IPS-20b (cell line): ENCODE measurements around the gene TAOK1.

Source experiments
- H3K27ac ChIP-seq: one replicate; pipeline ENCODE4 v1.5.1; 2013; ENCODE audit warnings: low read length
- H3K27me3 ChIP-seq: 2 replicates; pipeline ENCODE4 v1.6.1; 2013; ENCODE audit warnings: mild to moderate bottlenecking, low read length, inconsistent platforms; ENCODE audit not compliant: insufficient read depth
- H3K36me3 ChIP-seq: 2 replicates; pipeline ENCODE4 v1.6.1; 2013; ENCODE audit warnings: low read depth, mild to moderate bottlenecking, inconsistent platforms, low read length, moderate library complexity; ENCODE audit not compliant: insufficient read depth
- H3K4me1 ChIP-seq: 2 replicates; pipeline ENCODE4 v1.6.1; 2013; ENCODE audit warnings: mild to moderate bottlenecking, control low read depth, inconsistent platforms, low read length, moderate library complexity; ENCODE audit not compliant: insufficient read depth
- H3K4me3 ChIP-seq: 2 replicates; pipeline ENCODE4 v1.5.1; 2013; ENCODE audit warnings: mild to moderate bottlenecking, low read length, inconsistent platforms
- H3K9ac ChIP-seq: 2 replicates; pipeline ENCODE4 v1.6.1; 2013; ENCODE audit warnings: low read depth, mild to moderate bottlenecking, inconsistent platforms, low read length, moderate library complexity
- H3K9me3 ChIP-seq: 2 replicates; pipeline ENCODE4 v1.6.1; 2013; ENCODE audit warnings: mild to moderate bottlenecking, low read depth, low read length, inconsistent platforms; ENCODE audit not compliant: insufficient read depth

TAOK1 gene

DNA sequence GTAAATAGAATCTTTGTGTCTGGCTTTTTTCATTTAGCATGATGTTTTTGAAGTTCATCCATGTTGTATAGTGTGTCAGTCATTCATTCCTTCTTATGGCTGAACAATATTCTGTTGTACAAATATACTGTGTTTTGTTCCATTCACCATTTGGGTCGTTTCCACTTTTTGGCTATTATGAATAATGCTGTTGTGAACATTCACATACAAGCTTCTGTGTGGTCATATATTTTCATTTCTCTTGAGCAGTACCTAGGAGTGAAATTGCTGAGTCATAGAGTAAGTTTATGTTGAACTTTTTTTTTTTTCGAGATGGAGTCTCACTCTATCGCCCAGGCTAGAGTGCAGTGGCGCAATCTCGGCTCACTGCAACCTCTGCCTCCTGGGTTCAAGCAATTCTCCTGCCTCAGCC, 32.3 kb upstream of the TAOK1 start:
- no peaks in the 10 kb centered on the region for H3K4me1 ChIP-seq
- H3K4me3 ChIP-seq = no peak overlapping the region
- no peak overlapping the region for H3K27ac ChIP-seq
- H3K9me3 ChIP-seq = no peaks in the 10 kb centered on the region
- H3K27me3 ChIP-seq = no peaks in the 10 kb centered on the region
- no peak overlapping the region for H3K9ac ChIP-seq
- no peaks in the 10 kb centered on the region for H3K36me3 ChIP-seq

DNA sequence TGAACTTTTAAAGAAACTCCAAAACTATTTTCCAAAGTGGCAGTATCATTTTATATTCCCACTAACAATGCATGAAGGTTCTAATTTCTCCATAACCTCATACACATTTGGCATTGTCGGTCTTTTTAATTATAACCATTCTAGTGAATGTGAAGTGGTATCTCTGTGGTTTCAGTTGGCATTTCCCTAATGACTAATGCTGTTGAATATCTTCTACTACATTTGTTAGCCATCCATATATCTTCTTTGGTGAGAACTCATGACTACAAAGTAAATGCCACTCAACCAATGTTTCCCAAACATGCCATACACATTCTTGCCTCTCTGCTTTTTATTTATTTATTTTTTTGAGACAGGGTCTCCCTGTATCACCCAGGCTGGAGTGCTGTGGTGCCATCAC, 31.7 kb upstream of the TAOK1 start:
- H3K27ac ChIP-seq = no peak overlapping the region
- no peaks in the 10 kb centered on the region for H3K36me3 ChIP-seq
- no peak overlapping the region for H3K9ac ChIP-seq
- no peaks in the 10 kb centered on the region for H3K27me3 ChIP-seq
- H3K4me1 ChIP-seq = no peaks in the 10 kb centered on the region
- no peak overlapping the region for H3K4me3 ChIP-seq
- H3K9me3 ChIP-seq = no peaks in the 10 kb centered on the region

DNA sequence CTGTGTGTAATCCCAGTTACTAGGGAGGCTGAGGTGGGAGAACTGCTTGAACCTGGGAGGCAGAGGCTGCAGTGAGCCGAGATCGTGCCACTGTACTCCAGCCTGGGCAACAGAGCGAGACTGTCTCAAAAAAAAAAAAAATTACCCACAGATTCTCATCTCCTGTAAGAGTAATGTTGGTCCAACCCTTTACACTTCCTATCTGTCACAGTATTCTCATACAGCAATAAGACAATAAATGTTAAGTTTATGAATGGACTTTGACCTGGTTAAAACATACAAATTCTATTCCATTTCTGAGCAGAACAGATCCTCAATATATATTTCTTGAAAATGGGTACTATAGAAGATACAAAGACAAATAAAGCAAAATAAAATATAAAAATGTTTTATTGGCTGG, 30.4 kb upstream of the TAOK1 start:
- Histone ChIP-seq H3K9me3 (no peaks in the 10 kb centered on the region), H3K4me3 (no peak overlapping the region), H3K4me1 (no peaks in the 10 kb centered on the region), H3K27me3 (no peaks in the 10 kb centered on the region), H3K9ac (no peak overlapping the region), H3K27ac (no peak overlapping the region), H3K36me3 (no peaks in the 10 kb centered on the region)

DNA sequence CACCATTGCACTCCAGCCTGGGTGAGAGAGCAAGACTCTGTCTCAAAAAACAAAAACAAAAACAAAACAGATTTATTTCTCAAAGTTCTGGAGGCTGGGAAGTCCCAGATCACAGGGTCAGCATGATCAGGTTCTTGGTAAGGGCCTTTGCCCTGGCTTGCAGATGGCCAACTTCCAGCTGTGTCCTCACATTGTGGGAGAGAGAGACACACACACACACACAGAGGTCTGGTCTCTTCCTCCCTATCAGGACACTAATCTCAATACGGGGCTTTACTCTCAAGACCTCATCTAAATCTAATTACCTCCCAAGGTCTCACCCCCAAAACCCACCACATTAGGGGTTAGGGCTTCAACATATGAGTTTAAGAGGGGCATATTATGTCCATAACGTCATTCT, 26.4 kb upstream of the TAOK1 start:
- no peaks in the 10 kb centered on the region for H3K36me3 ChIP-seq
- H3K27ac ChIP-seq = no peak overlapping the region
- no peaks in the 10 kb centered on the region for H3K9me3 ChIP-seq
- H3K4me1 ChIP-seq = 0 out of 2 replicates have a peak, but pooled peaks cover 4% of the 10 kb centered on the region
- no peaks in the 10 kb centered on the region for H3K27me3 ChIP-seq
- no peak overlapping the region for H3K9ac ChIP-seq
- no peak overlapping the region for H3K4me3 ChIP-seq

DNA sequence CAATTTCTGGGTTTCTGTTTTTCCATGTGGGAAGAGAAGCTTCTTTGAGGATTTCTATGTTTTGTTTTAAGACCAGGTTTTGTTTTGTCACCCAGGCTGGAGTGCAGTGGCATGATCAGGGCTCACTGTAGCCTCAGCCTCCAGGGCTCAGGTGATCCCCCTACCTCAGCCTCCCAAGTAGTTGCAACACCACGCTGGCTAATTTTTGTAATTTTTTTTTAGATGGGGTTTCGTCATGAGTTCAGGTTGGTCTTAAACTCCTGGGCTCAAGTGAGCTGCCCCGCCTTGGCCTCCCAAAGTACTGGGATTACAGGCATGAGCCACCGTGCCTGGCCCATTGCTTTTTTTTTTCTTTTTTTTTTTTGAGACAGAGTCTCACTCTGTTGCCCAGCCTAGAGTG, 25.5 kb upstream of the TAOK1 start:
- Histone ChIP-seq H3K9me3 (no peaks in the 10 kb centered on the region), H3K27ac (no peak overlapping the region), H3K9ac (no peak overlapping the region), H3K4me1 (peaks cover 9% of the 10 kb centered on the region; the same call in 1 of the 2 replicates), H3K27me3 (no peaks in the 10 kb centered on the region), H3K36me3 (no peaks in the 10 kb centered on the region), H3K4me3 (no peak overlapping the region)

DNA sequence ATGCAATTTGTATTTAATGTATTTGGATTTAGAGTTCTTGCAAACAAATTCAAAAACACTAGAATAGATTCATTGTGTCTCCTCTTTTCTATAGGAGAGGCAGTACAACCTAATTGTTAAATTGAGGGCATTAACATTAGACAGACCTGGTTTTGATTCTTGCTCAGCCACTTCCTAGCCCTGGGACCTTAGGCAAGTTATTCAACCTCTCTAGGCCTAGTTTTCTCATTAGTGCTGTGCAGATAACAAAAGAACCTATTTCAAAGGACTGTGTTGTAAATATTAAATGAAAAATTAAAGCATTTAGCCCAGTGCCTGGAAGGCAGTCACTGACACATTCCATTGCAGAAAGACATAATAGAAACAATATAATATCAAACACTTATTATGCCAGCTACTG, 22.0 kb upstream of the TAOK1 start:
- Histone ChIP-seq H3K9ac (no peak overlapping the region), H3K27ac (no peak overlapping the region), H3K9me3 (no peaks in the 10 kb centered on the region), H3K36me3 (no peaks in the 10 kb centered on the region), H3K4me3 (no peak overlapping the region), H3K4me1 (peaks cover 9% of the 10 kb centered on the region; the same call in 1 of the 2 replicates), H3K27me3 (no peaks in the 10 kb centered on the region)

DNA sequence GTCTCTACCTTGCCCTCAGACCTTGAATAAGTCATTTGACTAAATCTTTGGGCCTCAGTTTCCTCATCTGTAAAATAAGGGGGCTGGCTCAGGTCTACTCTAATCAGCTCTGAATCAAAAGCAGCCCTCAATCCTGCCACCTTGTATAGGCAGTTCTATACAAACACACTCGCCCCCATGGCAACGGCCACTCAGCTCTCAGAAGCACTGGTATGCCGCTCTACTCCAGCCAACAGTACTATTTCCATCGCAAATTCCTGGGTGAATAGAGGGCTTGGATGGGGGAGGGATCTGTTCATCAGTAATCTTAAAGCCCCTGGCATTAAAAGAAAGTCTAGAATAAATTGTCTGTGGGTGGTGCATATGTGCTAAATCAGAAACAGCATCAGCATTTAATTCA, 21.2 kb upstream of the TAOK1 start:
- Histone ChIP-seq H3K27me3 (no peaks in the 10 kb centered on the region), H3K9me3 (no peaks in the 10 kb centered on the region), H3K4me1 (peaks cover 9% of the 10 kb centered on the region; the same call in 1 of the 2 replicates), H3K4me3 (no peak overlapping the region), H3K36me3 (no peaks in the 10 kb centered on the region), H3K9ac (no peak overlapping the region), H3K27ac (no peak overlapping the region)

DNA sequence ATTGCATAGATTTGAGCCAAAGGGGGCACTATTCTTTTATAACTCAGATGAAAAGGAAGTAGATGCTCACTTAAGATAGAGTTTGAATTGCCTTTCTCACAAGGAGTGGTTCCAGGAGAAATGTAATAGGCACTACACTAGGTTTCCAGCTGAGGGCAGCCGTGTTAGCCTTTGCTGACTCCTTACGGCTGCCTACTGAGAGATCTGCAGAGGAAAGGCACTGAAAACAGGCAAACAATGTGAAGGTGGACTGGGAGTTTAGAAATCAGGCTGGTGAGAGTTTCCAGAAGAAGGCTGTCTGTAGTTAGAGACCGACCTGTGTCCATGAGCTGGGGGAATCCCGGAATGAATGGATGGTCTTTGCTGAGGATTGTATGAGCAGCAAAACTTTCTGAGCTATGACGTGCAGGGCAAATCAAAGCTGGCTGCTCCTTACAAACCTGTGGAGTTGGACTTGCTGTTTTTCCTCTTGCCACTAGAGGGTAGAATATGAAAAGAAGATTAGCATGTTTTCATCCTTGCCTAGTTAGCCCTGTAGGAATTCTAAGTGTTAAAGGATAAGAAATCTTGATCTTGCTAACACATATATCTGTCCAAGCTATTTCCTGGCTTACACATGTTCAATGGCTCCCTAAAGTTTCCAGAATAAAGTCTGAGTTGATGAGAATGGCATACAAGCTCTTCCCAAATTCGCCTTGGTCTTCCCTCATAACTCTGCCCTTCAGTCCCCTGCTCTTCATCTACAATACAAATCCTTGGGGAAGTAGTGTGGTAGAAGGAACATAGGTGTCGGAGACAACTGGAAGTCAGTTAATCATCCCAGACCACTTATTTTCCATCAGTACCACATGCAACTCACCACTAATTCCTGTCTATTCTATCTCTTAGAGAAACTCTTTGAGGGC, 20.1 kb upstream of the TAOK1 start:
- peak overlapping the region; percentile 46; the same call in 1 of the 2 replicates for H3K4me3 ChIP-seq
- no peak overlapping the region for H3K27ac ChIP-seq
- H3K27me3 ChIP-seq = no peaks in the 10 kb centered on the region
- H3K9ac ChIP-seq = peak overlapping the region; percentile 33; the same call in 1 of the 2 replicates
- H3K36me3 ChIP-seq = no peaks in the 10 kb centered on the region
- no peaks in the 10 kb centered on the region for H3K9me3 ChIP-seq
- peaks cover 12% of the 10 kb centered on the region; the same call in 1 of the 2 replicates for H3K4me1 ChIP-seq

DNA sequence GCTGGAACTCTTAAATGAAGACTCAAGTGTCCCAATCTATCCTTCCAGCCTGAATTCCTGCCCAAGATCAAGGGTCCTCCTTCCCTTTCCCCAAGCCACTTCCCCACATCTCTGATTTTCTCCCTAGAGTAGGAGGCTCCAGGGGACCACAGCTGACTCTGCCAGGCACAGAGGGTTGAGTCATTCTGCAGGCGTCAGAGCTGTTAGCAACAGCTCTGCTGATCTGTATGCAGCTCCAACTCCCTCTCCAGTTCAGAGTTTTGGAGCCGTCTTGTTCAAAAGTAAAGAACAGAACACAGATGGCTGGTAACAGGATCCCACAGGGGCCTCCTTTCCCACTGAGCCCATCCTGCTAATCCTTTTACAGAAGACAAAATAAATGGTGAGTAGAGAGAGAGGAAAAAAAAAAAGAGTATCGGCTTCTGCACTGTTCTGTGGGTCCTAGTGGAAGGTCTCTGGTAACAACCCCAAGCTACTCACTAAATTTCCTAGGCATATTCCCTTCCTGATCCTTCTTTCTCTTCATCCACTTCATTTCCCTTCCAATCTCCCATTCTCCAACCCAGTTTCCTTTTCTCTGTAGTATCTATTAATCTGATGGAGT, 13.4 kb upstream of the TAOK1 start:
- Histone ChIP-seq H3K9ac (no peak overlapping the region), H3K27me3 (no peaks in the 10 kb centered on the region), H3K36me3 (no peaks in the 10 kb centered on the region), H3K9me3 (no peaks in the 10 kb centered on the region), H3K27ac (no peak overlapping the region), H3K4me3 (no peak overlapping the region), H3K4me1 (peaks cover 17% of the 10 kb centered on the region)

DNA sequence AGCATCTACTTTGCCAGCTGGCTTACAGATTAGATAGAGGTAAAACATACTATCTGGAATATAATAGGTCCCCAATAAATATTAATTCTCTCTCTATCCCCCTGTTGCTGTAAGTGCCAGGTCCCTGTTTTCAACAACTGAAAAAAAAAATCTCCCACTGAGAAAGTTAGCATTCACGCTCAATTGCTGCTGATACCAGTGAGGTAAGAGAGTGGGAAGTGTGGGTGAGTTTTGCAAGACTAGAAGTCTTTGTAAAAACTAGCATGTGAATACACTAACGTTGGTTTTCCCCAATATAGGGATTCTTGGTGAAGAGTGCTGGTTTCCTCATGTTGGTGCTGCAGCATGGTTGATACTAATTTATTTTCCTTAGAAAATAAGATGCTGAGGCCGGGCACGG, 11.7 kb upstream of the TAOK1 start:
- peaks cover 17% of the 10 kb centered on the region for H3K4me1 ChIP-seq
- no peak overlapping the region for H3K4me3 ChIP-seq
- no peaks in the 10 kb centered on the region for H3K9me3 ChIP-seq
- H3K27me3 ChIP-seq = no peaks in the 10 kb centered on the region
- no peak overlapping the region for H3K9ac ChIP-seq
- H3K36me3 ChIP-seq = no peaks in the 10 kb centered on the region
- H3K27ac ChIP-seq = no peak overlapping the region

DNA sequence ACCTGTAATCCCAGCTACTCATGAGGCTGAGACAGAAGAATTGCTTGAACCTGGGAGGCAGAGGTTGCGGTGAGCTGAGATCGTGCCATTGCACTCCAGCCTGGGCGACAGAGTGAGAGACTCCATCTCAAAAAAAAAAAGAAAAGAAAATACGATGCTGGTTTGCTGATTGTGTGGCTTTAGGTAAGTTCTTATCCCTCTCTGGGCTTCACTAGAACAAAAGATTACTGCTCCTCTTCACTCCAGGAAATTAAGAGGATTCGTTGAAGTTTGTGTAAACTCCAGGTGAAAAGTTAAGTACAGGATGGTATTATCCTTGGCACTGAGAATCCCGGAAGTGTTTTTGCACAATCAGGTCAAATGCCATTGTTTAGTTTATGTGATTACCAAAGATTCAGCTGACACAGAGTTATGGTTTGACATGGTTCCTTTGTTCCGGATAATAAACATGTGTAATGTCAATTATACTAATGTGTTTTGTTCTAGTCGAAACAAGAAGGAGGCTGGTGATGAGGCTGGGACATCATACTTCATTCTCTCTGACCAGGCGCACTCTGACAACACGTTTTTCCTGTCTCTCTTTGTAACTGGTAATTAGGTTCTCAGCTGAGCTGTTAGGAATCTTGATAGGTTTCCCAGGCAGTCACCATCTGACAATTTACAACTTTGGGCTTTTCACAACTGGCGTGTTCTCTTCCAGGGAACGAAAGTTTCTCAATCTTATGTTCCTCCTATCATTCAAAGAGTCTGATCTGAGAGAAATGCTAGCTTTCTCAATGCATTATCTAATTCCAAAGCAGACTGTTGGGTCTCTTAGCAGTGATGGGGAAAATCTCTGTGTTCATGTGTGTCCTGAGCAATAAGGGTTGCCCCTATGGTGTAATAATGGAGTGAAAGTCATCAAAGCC, 10.8 kb upstream of the TAOK1 start:
- no peak overlapping the region for H3K4me3 ChIP-seq
- no peak overlapping the region for H3K27ac ChIP-seq
- no peak overlapping the region for H3K9ac ChIP-seq
- H3K27me3 ChIP-seq = no peaks in the 10 kb centered on the region
- no peaks in the 10 kb centered on the region for H3K36me3 ChIP-seq
- no peaks in the 10 kb centered on the region for H3K9me3 ChIP-seq
- peaks cover 17% of the 10 kb centered on the region for H3K4me1 ChIP-seq
